OCI-LY1 (cell line): ENCODE results near the gene HOXC10.

Source experiments
- CTCF ChIP-seq: fragments of 200-600 bp; sonication (generic), shearing (Covaris generic); IDR thresholded peaks from 2 replicates; pipeline ENCODE4 v1.5.1; 2017; ENCODE audit warnings: mild to moderate bottlenecking, antibody characterized with exemption, low read length, moderate library complexity, mixed read lengths
- EZH2 ChIP-seq: fragments of 200-600 bp; sonication (generic), shearing (Covaris generic); IDR thresholded peaks from 2 replicates; pipeline ENCODE4 v1.8.0; 2017; ENCODE audit warnings: borderline replicate concordance, mixed run types, mild to moderate bottlenecking, antibody characterized with exemption, low read length, moderate library complexity, mixed read lengths

GRCh38 chr12:54010053-54010971 is 25.4 kb downstream of the HOXC10 start:
- TF ChIP-seq EZH2 (no peak), CTCF (no peak)
